ENCODE results near the gene RTN3. TPM values are rescaled to one million over a fixed set of nuclear protein-coding genes. Genes with fewer than 3 reads are reported as not detected.

RTN3 gene
- total RNA-seq, 1 donor from 2014 or later, result 159 TPM

- peaks cover 2% of the 10 kb centered on the region for H3K36me3 Mint-ChIP-seq (ENCODE audit: insufficient read depth)
- no peaks in the 10 kb centered on the region for H3K27me3 Mint-ChIP-seq
- H3K4me1 Mint-ChIP-seq (ENCODE audit: low read depth), result peaks cover 10% of the 10 kb centered on the region
- no peak overlapping the region for H3K4me3 Mint-ChIP-seq (ENCODE audit: low read depth)
- no peak overlapping the region for H3K27ac Mint-ChIP-seq
- DNase-seq (ENCODE audit: low spot score, unreplicated experiment), result peak; percentile 49
- no peaks in the 10 kb centered on the region for H3K9me3 Mint-ChIP-seq (ENCODE audit: low read depth)
- peak; percentile 96 for TF ChIP-seq CTCF (IDR thresholded peaks at IDR 0.05; ENCODE audit: unreplicated experiment)
Measured at GRCh38 chr11:63738720-63739360, 57.5 kb downstream of the RTN3 start.

GRCh38 chr11:63745304-63746170, 64.2 kb downstream of the RTN3 start:
- Mint-ChIP-seq H3K36me3 (ENCODE audit: insufficient read depth) (peaks cover 2% of the 10 kb centered on the region), H3K4me3 (ENCODE audit: low read depth) (no peak overlapping the region), H3K4me1 (ENCODE audit: low read depth) (peaks cover 7% of the 10 kb centered on the region), H3K27ac (peak overlapping the region; percentile 56), H3K27me3 (no peaks in the 10 kb centered on the region), H3K9me3 (ENCODE audit: low read depth) (no peaks in the 10 kb centered on the region)
- no peak for DNase-seq (ENCODE audit: low spot score, unreplicated experiment)
- no peak for TF ChIP-seq CTCF (IDR thresholded peaks at IDR 0.05; ENCODE audit: unreplicated experiment)

DNA sequence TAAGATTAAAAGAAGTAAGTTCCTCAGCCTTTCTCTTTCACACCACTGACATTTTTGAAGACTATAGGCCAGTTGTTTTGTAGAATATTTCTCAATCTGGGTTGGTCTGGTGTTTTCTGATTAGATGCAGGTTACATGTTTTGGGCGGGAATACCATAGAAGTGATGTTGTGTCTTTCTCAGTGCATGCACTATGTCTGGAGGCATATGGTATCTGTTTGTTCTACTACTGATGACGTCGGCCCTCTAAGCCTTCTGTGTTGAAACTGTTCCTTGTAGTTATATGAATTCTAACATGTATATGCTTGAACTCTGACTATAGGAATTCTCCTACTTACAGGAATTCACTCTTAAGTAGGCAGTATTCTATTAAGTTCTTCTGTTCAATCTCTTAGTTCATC, 65.7 kb downstream of the RTN3 start:
- Mint-ChIP-seq H3K4me1 (ENCODE audit: low read depth) (peaks cover 7% of the 10 kb centered on the region), H3K27ac (peak overlapping the region; percentile 65), H3K27me3 (no peaks in the 10 kb centered on the region), H3K4me3 (ENCODE audit: low read depth) (no peak overlapping the region), H3K9me3 (ENCODE audit: low read depth) (no peaks in the 10 kb centered on the region), H3K36me3 (ENCODE audit: insufficient read depth) (peaks cover 8% of the 10 kb centered on the region)
- no peak for DNase-seq (ENCODE audit: low spot score, unreplicated experiment)
- TF ChIP-seq CTCF (IDR thresholded peaks at IDR 0.05; ENCODE audit: unreplicated experiment), result no peak

DNA sequence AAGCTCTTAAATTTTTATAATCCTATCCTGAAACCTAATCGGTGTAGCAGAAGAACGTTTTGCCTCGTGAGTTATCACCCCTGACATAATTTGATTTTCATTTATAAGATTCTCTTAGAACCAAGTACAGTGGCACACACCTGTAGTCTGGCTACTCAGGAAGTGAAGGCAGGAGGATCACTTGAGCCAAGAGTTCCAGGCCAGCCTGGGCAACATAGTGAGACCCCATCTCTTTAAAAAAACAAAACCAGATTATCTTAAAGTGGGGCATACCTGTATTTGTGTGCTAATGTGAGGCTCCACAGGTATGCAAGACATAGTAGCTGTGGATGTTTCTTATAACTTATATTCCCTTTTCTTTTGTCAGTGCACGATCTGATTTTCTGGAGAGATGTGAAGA, 68.3 kb downstream of the RTN3 start:
- peaks cover 7% of the 10 kb centered on the region for H3K4me1 Mint-ChIP-seq (ENCODE audit: low read depth)
- H3K27ac Mint-ChIP-seq, result no peak overlapping the region
- H3K36me3 Mint-ChIP-seq (ENCODE audit: insufficient read depth), result peaks cover 14% of the 10 kb centered on the region
- H3K9me3 Mint-ChIP-seq (ENCODE audit: low read depth), result no peaks in the 10 kb centered on the region
- H3K27me3 Mint-ChIP-seq, result no peaks in the 10 kb centered on the region
- DNase-seq (ENCODE audit: low spot score, unreplicated experiment), result no peak
- no peak overlapping the region for H3K4me3 Mint-ChIP-seq (ENCODE audit: low read depth)
- TF ChIP-seq CTCF (IDR thresholded peaks at IDR 0.05; ENCODE audit: unreplicated experiment), result no peak

DNA sequence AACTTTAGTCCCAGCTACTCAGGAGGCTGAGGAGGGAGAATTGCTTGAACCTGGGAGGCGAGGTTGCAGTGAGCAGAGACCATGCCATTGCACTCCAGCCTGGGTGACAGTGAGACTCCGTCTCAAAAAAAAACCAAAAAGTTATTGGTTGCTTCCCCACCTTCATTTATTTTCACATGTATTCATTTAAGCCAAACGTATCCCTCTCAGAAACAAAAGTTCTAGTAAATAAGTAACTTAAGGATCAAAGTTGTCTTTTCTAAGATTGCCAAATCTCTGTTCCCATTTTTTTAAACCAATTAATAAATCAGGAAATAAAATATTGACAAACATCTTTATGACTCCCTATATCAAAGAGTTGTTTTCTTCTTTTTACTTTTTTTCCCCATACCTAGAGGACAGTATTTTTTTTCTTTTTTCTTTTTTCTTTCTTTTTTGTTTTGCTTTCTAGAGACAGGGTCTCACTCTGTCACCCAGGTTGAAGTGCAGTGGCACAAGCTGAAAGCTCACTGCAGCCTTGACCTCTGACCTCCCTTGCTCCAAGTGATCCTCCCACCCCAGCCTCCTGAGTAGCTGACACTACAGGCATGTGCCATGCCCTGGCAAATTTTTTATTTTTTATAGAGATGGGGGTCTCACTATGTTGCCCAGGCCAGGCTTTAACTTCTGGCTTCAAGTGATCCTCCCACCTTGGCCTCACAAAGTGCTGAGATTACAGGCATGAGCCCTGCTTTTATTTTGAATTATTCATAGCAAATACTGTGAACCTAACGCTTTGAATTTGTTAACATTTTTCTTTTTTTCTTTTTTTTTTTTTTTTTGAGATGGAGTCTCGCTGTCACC, 75.8 kb downstream of the RTN3 start:
- no peak for DNase-seq (ENCODE audit: low spot score, unreplicated experiment)
- peaks cover 28% of the 10 kb centered on the region for H3K36me3 Mint-ChIP-seq (ENCODE audit: insufficient read depth)
- H3K27me3 Mint-ChIP-seq, result peaks cover 3% of the 10 kb centered on the region
- H3K27ac Mint-ChIP-seq, result peak overlapping the region; percentile 29
- TF ChIP-seq CTCF (IDR thresholded peaks at IDR 0.05; ENCODE audit: unreplicated experiment), result no peak
- no peak overlapping the region for H3K4me3 Mint-ChIP-seq (ENCODE audit: low read depth)
- peaks cover 1% of the 10 kb centered on the region for H3K4me1 Mint-ChIP-seq (ENCODE audit: low read depth)
- H3K9me3 Mint-ChIP-seq (ENCODE audit: low read depth), result no peaks in the 10 kb centered on the region

Data from progenitor cell of endocrine pancreas (in vitro differentiated cells).